B cell (primary cell): ENCODE measurements around the gene PRKCH. TPM values are rescaled to one million over a fixed set of nuclear protein-coding genes. Genes with fewer than 3 reads are reported as not detected.

Source experiments
- ATAC-seq: fragments of 200-7000 bp; cut with Tn5 transposase; one replicate; pipeline ENCODE4 v1.10.0; 2021; ENCODE audit warnings: low read depth, mild to moderate bottlenecking, moderate number of reproducible peaks, moderate library complexity
- CTCF ChIA-PET: fragments of 350-600 bp; sonication (Branson Sonifier 250); formaldehyde crosslinking; loops from one replicate; lab custom pipeline; 2021; ENCODE audit warnings: antibody characterized with exemption, inconsistent platforms; lab: Charles Lee
- POLR2A ChIA-PET: fragments of 350-600 bp; sonication (Branson Sonifier 250); formaldehyde crosslinking; loops from one replicate; lab custom pipeline; 2021; ENCODE audit warnings: antibody characterized with exemption; lab: Charles Lee
- DNase-seq: peaks from one replicate; pipeline ENCODE4 v3.0.0; 2013
- H2AFZ ChIP-seq: 2 replicates; pipeline ENCODE4 v1.6.1; 2012; ENCODE audit warnings: mild to moderate bottlenecking, low read depth, low read length; ENCODE audit not compliant: insufficient read depth, poor library complexity, severe bottlenecking
- H3K27ac ChIP-seq, 2 donors: 1 replicate in 1 of 2; 2 replicates in 1 of 2; pipeline ENCODE4 v1.5.1; 2012 to 2013; ENCODE audit warnings: low read length in 2 of 2, mild to moderate bottlenecking in 2 of 2, moderate library complexity in 1 of 2
- H3K27me3 ChIP-seq, 4 experiments: fragments of 200-600 bp in 1 of 4; sonication (generic) in 1 of 4; replicated peaks in 1 of 4; 1 replicate in 2 of 4; 2 replicates in 2 of 4; pipeline versions ENCODE4 v1.6.1 to v1.7.0; 2013 to 2016; ENCODE audit warnings: low read length in 3 of 4, mild to moderate bottlenecking in 2 of 4, mixed read lengths in 1 of 4, moderate library complexity in 1 of 4; ENCODE audit not compliant: insufficient read depth in 4 of 4, control insufficient read depth in 3 of 4; ENCODE audit errors: control extremely low read depth in 1 of 4
- H3K36me3 ChIP-seq, 2 experiments: replicated peaks in 1 of 2; 1 replicate in 1 of 2; 2 replicates in 1 of 2; pipeline versions ENCODE4 v1.6.1 to v1.7.1; 2013; ENCODE audit warnings: low read length in 1 of 2; ENCODE audit not compliant: insufficient read depth in 2 of 2, control insufficient read depth in 1 of 2; ENCODE audit errors: control extremely low read depth in 1 of 2, extremely low read depth in 1 of 2
- H3K4me1 ChIP-seq, 2 donors: fragments of 200-600 bp in 1 of 2; sonication (generic) in 1 of 2; 1 replicate in 1 of 2; 2 replicates in 1 of 2; pipeline versions ENCODE4 v1.5.1 to v1.6.1; 2013 to 2017; ENCODE audit warnings: low read length in 2 of 2; ENCODE audit not compliant: control insufficient read depth in 2 of 2, insufficient read depth in 2 of 2
- H3K4me2 ChIP-seq: replicated peaks from 2 replicates; pipeline ENCODE3; 2012; ENCODE audit warnings: mild to moderate bottlenecking, low read depth, low read length; ENCODE audit not compliant: poor library complexity, severe bottlenecking
- H3K4me3 ChIP-seq, 5 experiments: fragments of 200-600 bp in 1 of 5; sonication (generic) in 1 of 5; 1 replicate in 3 of 5; 2 replicates in 2 of 5; pipeline versions ENCODE4 v1.5.1 to v1.7.0; 2011 to 2016; ENCODE audit warnings: low read length in 4 of 5, mild to moderate bottlenecking in 4 of 5, low read depth in 2 of 5, control low read depth in 1 of 5, moderate library complexity in 1 of 5; ENCODE audit not compliant: insufficient read depth in 1 of 5; ENCODE audit errors: control extremely low read depth in 1 of 5, extremely low read depth in 1 of 5
- H3K79me2 ChIP-seq: fragments of 200-600 bp; sonication (generic); one replicate; pipeline ENCODE4 v1.6.0; 2016; ENCODE audit warnings: low read length; ENCODE audit not compliant: control insufficient read depth, insufficient read depth
- H3K9ac ChIP-seq: fragments of 200-600 bp; sonication (generic); 2 replicates; pipeline ENCODE4 v1.6.1; 2017; ENCODE audit warnings: mild to moderate bottlenecking, low read length, moderate library complexity
- H3K9me3 ChIP-seq, 3 donors: one replicate each; pipeline versions ENCODE4 v1.6.1 to v1.7.1; 2013; ENCODE audit warnings: low read length in 2 of 3; ENCODE audit not compliant: control insufficient read depth in 2 of 3, insufficient read depth in 1 of 3; ENCODE audit errors: control extremely low read depth in 1 of 3
- H4K20me1 ChIP-seq: 2 replicates; pipeline ENCODE4 v1.6.0; 2012; ENCODE audit warnings: mild to moderate bottlenecking, low read length; ENCODE audit not compliant: insufficient read depth, control insufficient read depth, poor library complexity, severe bottlenecking
- H3K27ac Mint-ChIP-seq: one replicate; pipeline ENCODE4 v1.8.0; 2021; ENCODE audit warnings: mixed read lengths
- H3K27me3 Mint-ChIP-seq: one replicate; pipeline ENCODE4 v1.8.0; 2021; ENCODE audit warnings: mixed read lengths
- H3K4me1 Mint-ChIP-seq: one replicate; pipeline ENCODE4 v1.8.0; 2021; ENCODE audit warnings: mixed read lengths
- H3K4me3 Mint-ChIP-seq: one replicate; pipeline ENCODE4 v1.8.0; 2021; ENCODE audit warnings: mixed read lengths
- H3K9me3 Mint-ChIP-seq: one replicate; pipeline ENCODE4 v1.8.0; 2022; ENCODE audit warnings: mixed read lengths; ENCODE audit not compliant: insufficient read depth
- CTCF ChIP-seq: fragments of 200-600 bp; IDR thresholded peaks from one replicate; pipeline ENCODE4 v1.8.0; 2022; ENCODE audit warnings: antibody characterized with exemption, mild to moderate bottlenecking
- EZH2 ChIP-seq: IDR thresholded peaks from 2 replicates; pipeline ENCODE4 v1.6.1; 2012; ENCODE audit warnings: borderline replicate concordance, low read depth, mild to moderate bottlenecking, moderate library complexity, low read length; ENCODE audit not compliant: insufficient read depth, poor library complexity, severe bottlenecking
- WGBS: methylation state at CpG from one replicate; pipeline ENCODE4 v1.1.5; 2013; ENCODE audit warnings: missing lambda C conversion rate; ENCODE audit not compliant: insufficient coverage; 5-methylcytosine and 5-hydroxymethylcytosine counted together
- intact Hi-C: fragments of 100-400 bp; cut with micrococcal nuclease; formaldehyde crosslinking; loops from one replicate; pipeline ENCODE4 v1.10.0; 2022
- polyA plus RNA-seq: library from polyadenylated mRNA; depleted of rRNA; stranded (reverse); fragments of >200 nt; gene quantifications from 2 replicates; pipeline ENCODE4 v1.2.3, GENCODE V29; 2012
- total RNA-seq, 2 donors: library from RNA; stranded (reverse); fragments of 120-200 nt in 1 of 2; gene quantifications; 1 replicate in 1 of 2; 2 replicates in 1 of 2; pipeline versions ENCODE4 v1.2.3 to v1.2.4, GENCODE V29; 2013 to 2022

The PRKCH gene
- total and polyA plus RNA-seq, 2 donors (not counting 1 experiment from before 2014, with no cell fraction given): 2.0 to 5.0 TPM

DNA sequence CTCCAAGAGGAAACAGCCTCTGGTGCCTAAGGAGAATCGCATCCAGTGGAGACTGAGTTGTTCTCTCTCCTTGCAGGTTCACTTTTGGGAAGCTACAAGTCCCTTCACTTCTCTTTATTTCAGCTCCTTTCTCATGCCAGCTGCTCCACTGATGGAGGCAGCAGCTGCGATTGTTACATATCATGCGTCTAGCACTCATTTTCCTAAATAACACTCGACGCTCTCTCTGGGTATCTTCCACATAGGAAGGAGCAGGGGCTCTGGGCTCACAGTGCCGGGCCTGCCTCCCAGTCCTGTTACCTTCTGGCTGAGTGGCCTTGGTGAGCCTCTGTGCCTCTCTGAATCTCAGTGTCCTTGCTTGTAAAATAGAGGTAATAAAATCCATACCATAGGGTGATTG is 211.4 kb downstream of the PRKCH start:
- ChIA-PET POLR2A (no interaction called here), CTCF (no interaction called here)
- Mint-ChIP-seq H3K9me3 (no peaks in the 10 kb centered on the region), H3K4me3 (no peak overlapping the region), H3K27ac (no peak overlapping the region), H3K4me1 (peaks cover 9% of the 10 kb centered on the region), H3K27me3 (no peaks in the 10 kb centered on the region)
- H4K20me1 ChIP-seq: no peaks in the 10 kb centered on the region
- peaks cover 0 to 7% of the 10 kb centered on the region in 2 donors for H3K4me1 ChIP-seq
- no peak for TF ChIP-seq EZH2
- H3K36me3 ChIP-seq: no peaks in the 10 kb centered on the region
- intact Hi-C loops: no loop called here
- H2AFZ ChIP-seq: no peak overlapping the region
- no peak overlapping the region for H3K9ac ChIP-seq
- H3K79me2 ChIP-seq: no peaks in the 10 kb centered on the region
- H3K9me3 ChIP-seq: no peaks in the 10 kb centered on the region
- H3K4me3 ChIP-seq: no peak overlapping the region
- WGBS: 90% methylated on average over 6 of the region's 6 CpGs
- ATAC-seq (no peak), DNase-seq (no peak)
- no peaks in the 10 kb centered on the region for H3K27me3 ChIP-seq
- no peak overlapping the region for H3K27ac ChIP-seq
- no peak overlapping the region for H3K4me2 ChIP-seq

DNA sequence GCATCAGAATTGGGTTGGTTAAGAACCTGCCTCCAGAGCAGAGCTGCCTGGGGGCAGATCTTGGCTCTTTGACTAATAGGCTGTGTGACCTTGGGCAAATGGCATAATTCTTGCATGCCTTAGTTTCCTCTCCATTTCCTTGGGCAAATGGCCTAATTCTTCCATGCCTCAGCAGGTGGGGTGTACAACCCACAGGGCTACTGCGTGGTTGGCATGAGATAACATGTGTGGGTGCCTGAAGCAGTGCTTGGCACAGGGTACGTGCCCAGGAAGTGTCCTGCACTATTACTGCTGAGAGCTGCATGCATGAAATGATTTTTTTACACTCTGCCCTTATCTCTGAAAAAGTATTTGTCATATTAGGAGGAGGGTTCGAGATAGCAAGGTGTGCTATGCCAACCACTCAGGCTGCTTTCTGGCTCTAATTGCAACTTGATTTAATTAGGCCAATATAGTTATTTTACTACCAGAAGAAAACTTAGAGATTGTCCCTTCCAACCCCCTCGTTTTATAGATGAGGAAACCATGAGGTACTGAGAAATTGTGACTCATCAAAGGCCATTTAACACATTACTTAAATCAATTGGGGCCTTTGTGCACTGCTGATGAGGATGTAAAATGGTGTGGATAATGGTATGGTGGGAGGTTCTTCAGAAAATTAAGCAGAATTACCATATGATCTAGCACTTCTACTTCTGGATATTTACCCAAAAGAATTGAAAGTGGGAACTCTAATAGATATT is 212.3 kb downstream of the PRKCH start:
- Histone ChIP-seq H3K27me3 (no peaks in the 10 kb centered on the region), H3K4me1 (peaks cover 0 to 3% of the 10 kb centered on the region in 2 donors), H3K4me3 (no peak overlapping the region), H3K79me2 (no peaks in the 10 kb centered on the region), H3K9ac (no peak overlapping the region), H3K36me3 (no peaks in the 10 kb centered on the region), H3K9me3 (no peaks in the 10 kb centered on the region), H4K20me1 (no peaks in the 10 kb centered on the region), H3K4me2 (no peak overlapping the region), H2AFZ (no peak overlapping the region), H3K27ac (no peak overlapping the region)
- ChIA-PET CTCF (interaction anchor here (0.6 kb wide), 1 partner anchor 30 kb away, joined by 4 read pairs; no protein-coding TSS in a partner anchor), POLR2A (interaction anchor here (0.7 kb wide), 1 partner anchor 16 kb away, joined by 4 read pairs; no protein-coding TSS in a partner anchor)
- Mint-ChIP-seq H3K27me3 (no peaks in the 10 kb centered on the region), H3K4me1 (peaks cover 6% of the 10 kb centered on the region), H3K4me3 (no peak overlapping the region), H3K9me3 (no peaks in the 10 kb centered on the region), H3K27ac (no peak overlapping the region)
- TF ChIP-seq CTCF (no peak), EZH2 (no peak)
- intact Hi-C loops: no loop called here
- DNase-seq (no peak), ATAC-seq (no peak)
- 80% methylated on average over 1 of the region's 4 CpGs for WGBS
